NCI-H446 treated with DMSO at 0.1 percent for 48 hours (cell line): ENCODE measurements around the gene NIPA2.

Experiments used
- DNase-seq: peaks from one replicate; lab custom pipeline; 2025; lab: John Stamatoyannopoulos, UW

NIPA2 gene

GRCh38 chr15:22902981-22903380 is 64.5 kb downstream of the NIPA2 start:
- no peak for DNase-seq

GRCh38 chr15:22903427-22903826 is 65.0 kb downstream of the NIPA2 start:
- DNase-seq: no peak

GRCh38 chr15:22903961-22904534 is 65.6 kb downstream of the NIPA2 start:
- DNase-seq: no peak

GRCh38 chr15:22904736-22905135 is 66.3 kb downstream of the NIPA2 start:
- peak; percentile 76 for DNase-seq

GRCh38 chr15:22907161-22907950 is 68.9 kb downstream of the NIPA2 start:
- no peak for DNase-seq

GRCh38 chr15:22908830-22909229 is 70.4 kb downstream of the NIPA2 start:
- no peak for DNase-seq

GRCh38 chr15:22911306-22911705 is 72.8 kb downstream of the NIPA2 start:
- no peak for DNase-seq

- DNase-seq: no peak
Observed at GRCh38 chr15:22912256-22912655, 73.8 kb downstream of the NIPA2 start.

GRCh38 chr15:22913646-22914380 is 75.3 kb downstream of the NIPA2 start:
- DNase-seq: no peak

- DNase-seq: no peak
Observed at GRCh38 chr15:22915866-22916515, 77.5 kb downstream of the NIPA2 start.

- no peak for DNase-seq
Observed at GRCh38 chr15:22916606-22917350, 78.3 kb downstream of the NIPA2 start.

- DNase-seq: no peak
Observed at GRCh38 chr15:22917556-22917955, 79.1 kb downstream of the NIPA2 start.
